ENCODE results near the gene CACNA1D.

CACNA1D gene

DNA sequence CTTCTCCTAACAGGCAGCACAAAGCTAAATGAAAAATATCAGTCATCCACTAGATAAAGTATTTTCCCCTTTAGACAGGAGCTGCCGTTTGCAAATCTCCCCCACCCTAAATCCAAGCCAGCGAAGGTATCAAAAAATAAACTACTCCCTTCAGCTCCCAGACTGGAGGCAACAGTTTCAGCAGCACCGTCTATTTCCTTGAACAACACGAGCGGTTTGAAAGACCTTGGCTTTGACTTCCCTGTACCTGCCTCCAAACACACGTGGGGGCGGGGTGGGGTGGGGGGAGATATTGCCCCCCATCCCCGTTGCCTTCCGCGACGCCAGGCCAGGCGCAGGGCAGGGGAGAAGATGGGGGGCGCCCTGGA lies 832 bp upstream of the CACNA1D start:
- FAIRE-seq: no peak
- TF ChIP-seq TAF1 (IDR thresholded peaks at IDR 0.05; ENCODE audit: low read depth, low read length): no peak
- no peak for TF ChIP-seq POU2F2 (IDR thresholded peaks at IDR 0.05; ENCODE audit: low read depth, low read length)
- no peak for TF ChIP-seq PAX5 (IDR thresholded peaks at IDR 0.05; ENCODE audit: insufficient read depth, low read length, severe bottlenecking)
- no peak for TF ChIP-seq POLR2A (IDR thresholded peaks at IDR 0.05; ENCODE audit: low read depth, low read length)
- TF ChIP-seq POLR2AphosphoS5 (IDR thresholded peaks at IDR 0.05; ENCODE audit: low read depth, low read length): no peak
- TF ChIP-seq SPI1 (IDR thresholded peaks at IDR 0.05; ENCODE audit: low read depth, low read length): no peak
- no peak for DNase-seq (ENCODE audit: insufficient read length, low spot score)

DNA sequence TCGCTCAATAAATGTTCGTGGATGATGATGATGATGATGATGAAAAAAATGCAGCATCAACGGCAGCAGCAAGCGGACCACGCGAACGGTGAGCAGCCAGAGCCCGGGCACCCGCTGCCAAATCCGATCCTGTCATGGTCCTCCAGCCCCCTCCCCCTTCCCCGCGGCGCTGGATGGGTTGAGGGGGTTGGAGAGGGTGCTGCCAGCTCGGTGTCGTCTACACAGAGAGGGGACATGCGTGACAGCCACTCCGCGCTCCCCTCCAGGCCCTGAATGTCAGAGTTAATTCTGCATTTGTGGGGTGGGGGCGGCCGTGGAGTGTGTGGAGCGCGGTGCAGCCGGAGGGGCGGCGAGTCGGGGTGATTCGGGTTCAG lies 722 bp downstream of the CACNA1D start:
- no peak for TF ChIP-seq POU2F2 (IDR thresholded peaks at IDR 0.05; ENCODE audit: low read depth, low read length)
- no peak for TF ChIP-seq POLR2AphosphoS5 (IDR thresholded peaks at IDR 0.05; ENCODE audit: low read depth, low read length)
- TF ChIP-seq SPI1 (IDR thresholded peaks at IDR 0.05; ENCODE audit: low read depth, low read length): no peak
- TF ChIP-seq PAX5 (IDR thresholded peaks at IDR 0.05; ENCODE audit: insufficient read depth, low read length, severe bottlenecking): no peak
- no peak for TF ChIP-seq POLR2A (IDR thresholded peaks at IDR 0.05; ENCODE audit: low read depth, low read length)
- TF ChIP-seq TAF1 (IDR thresholded peaks at IDR 0.05; ENCODE audit: low read depth, low read length): no peak
- no peak for FAIRE-seq
- DNase-seq (ENCODE audit: insufficient read length, low spot score): no peak

- TF ChIP-seq TAF1 (IDR thresholded peaks at IDR 0.05; ENCODE audit: low read depth, low read length) (no peak), POU2F2 (IDR thresholded peaks at IDR 0.05; ENCODE audit: low read depth, low read length) (no peak), PAX5 (IDR thresholded peaks at IDR 0.05; ENCODE audit: insufficient read depth, low read length, severe bottlenecking) (no peak), POLR2AphosphoS5 (IDR thresholded peaks at IDR 0.05; ENCODE audit: low read depth, low read length) (no peak)
- FAIRE-seq (peak; percentile 69), DNase-seq (ENCODE audit: insufficient read length, low spot score) (peak; percentile 37)
These were observed 1.3 kb downstream of the CACNA1D start for GRCh38 chr3:53495520-53496391.

DNA sequence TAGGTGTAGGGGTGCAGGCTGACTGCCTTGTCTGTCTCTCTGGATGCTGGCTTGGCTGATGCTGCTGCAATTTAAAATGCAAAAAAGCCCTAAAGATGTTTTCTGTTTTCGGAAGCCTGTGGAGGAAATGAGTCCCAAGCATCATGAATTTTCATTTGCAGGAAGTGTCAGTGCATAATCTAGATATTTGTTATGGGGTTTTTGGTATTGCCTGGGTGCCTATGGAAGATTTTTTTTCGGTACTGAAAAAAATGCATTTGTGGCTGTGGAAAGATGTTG lies 1.9 kb downstream of the CACNA1D start:
- FAIRE-seq (no peak), DNase-seq (ENCODE audit: insufficient read length, low spot score) (no peak)
- TF ChIP-seq PAX5 (IDR thresholded peaks at IDR 0.05; ENCODE audit: insufficient read depth, low read length, severe bottlenecking) (no peak), POU2F2 (IDR thresholded peaks at IDR 0.05; ENCODE audit: low read depth, low read length) (no peak), SPI1 (IDR thresholded peaks at IDR 0.05; ENCODE audit: low read depth, low read length) (no peak), POLR2A (IDR thresholded peaks at IDR 0.05; ENCODE audit: low read depth, low read length) (no peak), TAF1 (IDR thresholded peaks at IDR 0.05; ENCODE audit: low read depth, low read length) (no peak), POLR2AphosphoS5 (IDR thresholded peaks at IDR 0.05; ENCODE audit: low read depth, low read length) (no peak)

DNA sequence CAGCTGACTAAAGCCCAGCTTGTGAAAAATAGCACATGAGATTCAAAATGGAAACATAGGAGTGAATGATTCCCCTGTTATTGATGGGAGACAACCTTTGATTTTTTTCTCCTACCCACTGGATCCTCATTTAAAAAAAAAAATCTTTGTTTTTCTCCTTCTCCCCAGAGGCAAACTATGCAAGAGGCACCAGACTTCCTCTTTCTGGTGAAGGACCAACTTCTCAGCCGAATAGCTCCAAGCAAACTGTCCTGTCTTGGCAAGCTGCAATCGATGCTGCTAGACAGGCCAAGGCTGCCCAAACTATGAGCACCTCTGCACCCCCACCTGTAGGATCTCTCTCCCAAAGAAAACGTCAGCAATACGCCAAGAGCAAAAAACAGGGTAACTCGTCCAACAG lies 2.6 kb downstream of the CACNA1D start:
- TF ChIP-seq SPI1 (IDR thresholded peaks at IDR 0.05; ENCODE audit: low read depth, low read length): peak; percentile 56; the same call in 1 of the 2 replicates
- no peak for TF ChIP-seq TAF1 (IDR thresholded peaks at IDR 0.05; ENCODE audit: low read depth, low read length)

GRCh38 chr3:53498806-53499641 lies 4.6 kb downstream of the CACNA1D start:
- TF ChIP-seq POLR2A (IDR thresholded peaks at IDR 0.05; ENCODE audit: low read depth, low read length) (no peak), POU2F2 (IDR thresholded peaks at IDR 0.05; ENCODE audit: low read depth, low read length) (no peak), PAX5 (IDR thresholded peaks at IDR 0.05; ENCODE audit: insufficient read depth, low read length, severe bottlenecking) (no peak), TAF1 (IDR thresholded peaks at IDR 0.05; ENCODE audit: low read depth, low read length) (no peak), POLR2AphosphoS5 (IDR thresholded peaks at IDR 0.05; ENCODE audit: low read depth, low read length) (no peak), SPI1 (IDR thresholded peaks at IDR 0.05; ENCODE audit: low read depth, low read length) (no peak)
- DNase-seq (ENCODE audit: insufficient read length, low spot score) (no peak), FAIRE-seq (no peak)

More for the DNA sequence above, 2.6 kb downstream of the CACNA1D start:
- DNase-seq (ENCODE audit: insufficient read length, low spot score) (no peak), FAIRE-seq (no peak)

DNA sequence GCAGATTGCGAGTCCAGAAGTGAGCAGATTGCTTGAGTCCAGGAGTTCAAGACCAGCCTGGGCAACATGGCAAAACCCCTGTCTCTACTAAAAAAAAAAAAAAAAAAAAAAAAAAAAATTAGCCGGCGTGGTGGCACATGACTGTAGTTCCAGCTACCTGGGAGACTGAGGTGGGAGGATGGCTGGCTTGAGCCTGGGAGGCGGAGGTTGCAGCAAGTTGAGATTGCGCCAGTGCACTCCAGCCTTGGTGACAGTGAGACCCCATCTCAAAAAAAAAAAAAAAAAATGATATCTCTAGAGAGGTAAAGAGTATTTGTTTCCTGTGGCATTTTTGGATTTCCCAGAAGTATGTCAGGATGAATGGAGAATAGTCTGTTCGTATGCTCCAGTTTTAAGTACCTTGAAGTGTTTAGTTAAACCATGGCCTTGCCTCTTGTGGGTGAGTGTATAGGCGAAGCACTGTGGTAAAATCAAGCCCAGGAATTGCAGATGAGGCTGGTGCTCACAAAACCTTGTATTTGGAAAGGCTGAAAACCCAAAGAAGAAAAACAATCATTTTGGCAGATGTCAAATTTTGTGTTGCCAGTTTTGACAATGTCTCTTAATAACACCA lies 5.9 kb downstream of the CACNA1D start:
- DNase-seq (ENCODE audit: insufficient read length, low spot score) (no peak), FAIRE-seq (no peak)
- TF ChIP-seq POLR2A (IDR thresholded peaks at IDR 0.05; ENCODE audit: low read depth, low read length): no peak
- no peak for TF ChIP-seq POLR2AphosphoS5 (IDR thresholded peaks at IDR 0.05; ENCODE audit: low read depth, low read length)
- no peak for TF ChIP-seq POU2F2 (IDR thresholded peaks at IDR 0.05; ENCODE audit: low read depth, low read length)
- TF ChIP-seq SPI1 (IDR thresholded peaks at IDR 0.05; ENCODE audit: low read depth, low read length): no peak
- no peak for TF ChIP-seq TAF1 (IDR thresholded peaks at IDR 0.05; ENCODE audit: low read depth, low read length)
- no peak for TF ChIP-seq PAX5 (IDR thresholded peaks at IDR 0.05; ENCODE audit: insufficient read depth, low read length, severe bottlenecking)

- no peak for DNase-seq (ENCODE audit: insufficient read length, low spot score)
- TF ChIP-seq POLR2AphosphoS5 (IDR thresholded peaks at IDR 0.05; ENCODE audit: low read depth, low read length) (no peak), SPI1 (IDR thresholded peaks at IDR 0.05; ENCODE audit: low read depth, low read length) (no peak), POU2F2 (IDR thresholded peaks at IDR 0.05; ENCODE audit: low read depth, low read length) (no peak), PAX5 (IDR thresholded peaks at IDR 0.05; ENCODE audit: insufficient read depth, low read length, severe bottlenecking) (no peak), TAF1 (IDR thresholded peaks at IDR 0.05; ENCODE audit: low read depth, low read length) (no peak), POLR2A (IDR thresholded peaks at IDR 0.05; ENCODE audit: low read depth, low read length) (no peak)
- FAIRE-seq: no peak
These were observed 6.8 kb downstream of the CACNA1D start for GRCh38 chr3:53501178-53501577.

DNA sequence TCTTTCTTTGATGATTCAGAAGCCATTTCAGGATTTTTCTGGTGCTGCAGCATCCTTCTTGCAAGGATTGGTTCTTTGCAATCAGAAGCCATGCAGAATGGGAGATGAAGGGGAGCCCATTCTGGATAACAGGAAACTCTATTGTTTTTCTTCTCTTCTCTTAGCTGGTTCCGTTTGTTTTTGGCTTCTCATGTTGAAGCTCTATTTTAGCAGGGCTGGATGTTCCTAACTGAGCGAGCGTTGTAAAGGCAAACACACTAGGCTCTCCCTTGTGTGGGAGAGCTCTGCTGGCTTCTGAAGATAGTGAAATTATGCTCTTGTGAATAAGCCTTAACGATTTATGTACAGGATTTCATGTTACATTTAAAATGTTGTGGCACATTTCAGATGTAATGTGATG lies 8.3 kb downstream of the CACNA1D start:
- DNase-seq (ENCODE audit: insufficient read length, low spot score) (no peak), FAIRE-seq (no peak)
- TF ChIP-seq SPI1 (IDR thresholded peaks at IDR 0.05; ENCODE audit: low read depth, low read length) (no peak), POU2F2 (IDR thresholded peaks at IDR 0.05; ENCODE audit: low read depth, low read length) (no peak), TAF1 (IDR thresholded peaks at IDR 0.05; ENCODE audit: low read depth, low read length) (no peak), POLR2A (IDR thresholded peaks at IDR 0.05; ENCODE audit: low read depth, low read length) (no peak), PAX5 (IDR thresholded peaks at IDR 0.05; ENCODE audit: insufficient read depth, low read length, severe bottlenecking) (no peak), POLR2AphosphoS5 (IDR thresholded peaks at IDR 0.05; ENCODE audit: low read depth, low read length) (no peak)
